Measurements from ENCODE around the gene COX7A2. TPM values are rescaled to one million over a fixed set of nuclear protein-coding genes. Genes with fewer than 3 reads are reported as not detected.

Gene COX7A2
- total RNA-seq, 1 donor from 2014 or later = 245 TPM

GRCh38 chr6:75222261-75222660 is 21.3 kb downstream of the COX7A2 start:
- DNase-seq (ENCODE audit: extremely low read depth, low read depth, low spot score) = no peak

- DNase-seq (ENCODE audit: extremely low read depth, low read depth, low spot score) = no peak
These were observed 22.5 kb downstream of the COX7A2 start for GRCh38 chr6:75221116-75221515.

- DNase-seq (ENCODE audit: extremely low read depth, low read depth, low spot score) = no peak
These were observed 23.2 kb downstream of the COX7A2 start for GRCh38 chr6:75220357-75220756.

DNA sequence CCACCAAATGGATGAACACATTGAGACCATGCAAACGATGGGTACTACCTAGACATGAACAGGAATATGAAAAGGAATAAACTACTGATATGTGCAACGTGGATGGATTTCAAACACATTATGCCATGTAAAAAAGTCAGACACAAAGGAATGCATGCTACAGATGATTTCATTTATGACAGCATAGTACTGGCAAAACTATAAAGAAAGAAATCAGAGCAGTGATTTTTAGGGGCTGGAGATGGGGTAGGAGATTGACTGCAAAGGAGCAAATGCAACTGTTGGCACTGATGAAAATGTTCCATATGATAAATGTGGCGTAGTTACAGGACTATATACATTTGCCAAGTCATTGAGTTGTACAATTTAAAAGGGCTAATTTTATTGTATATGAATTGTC is 24.3 kb downstream of the COX7A2 start:
- DNase-seq (ENCODE audit: extremely low read depth, low read depth, low spot score) = no peak

- no peak for DNase-seq (ENCODE audit: extremely low read depth, low read depth, low spot score)
These were observed 26.4 kb downstream of the COX7A2 start for GRCh38 chr6:75217193-75217592.

DNA sequence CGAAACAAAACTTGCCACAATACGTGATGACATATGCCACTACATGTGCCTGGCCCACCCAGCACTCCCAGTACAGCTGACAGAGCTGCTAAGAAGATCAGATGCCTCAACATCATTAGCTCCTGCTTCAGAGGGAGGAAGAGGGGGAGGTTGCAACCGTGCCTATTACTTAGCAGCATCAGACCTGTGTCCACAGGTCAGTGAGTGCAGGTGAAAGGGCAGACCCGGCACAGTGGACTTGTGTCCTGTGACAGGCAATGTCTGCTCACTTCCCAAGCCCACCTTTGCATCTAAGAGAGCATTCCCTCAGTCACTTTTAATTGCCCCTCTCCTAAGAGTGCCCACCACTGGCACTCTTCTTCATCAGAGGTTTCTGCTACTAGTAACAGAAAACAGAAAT is 28.3 kb downstream of the COX7A2 start:
- no peak for DNase-seq (ENCODE audit: extremely low read depth, low read depth, low spot score)

DNA sequence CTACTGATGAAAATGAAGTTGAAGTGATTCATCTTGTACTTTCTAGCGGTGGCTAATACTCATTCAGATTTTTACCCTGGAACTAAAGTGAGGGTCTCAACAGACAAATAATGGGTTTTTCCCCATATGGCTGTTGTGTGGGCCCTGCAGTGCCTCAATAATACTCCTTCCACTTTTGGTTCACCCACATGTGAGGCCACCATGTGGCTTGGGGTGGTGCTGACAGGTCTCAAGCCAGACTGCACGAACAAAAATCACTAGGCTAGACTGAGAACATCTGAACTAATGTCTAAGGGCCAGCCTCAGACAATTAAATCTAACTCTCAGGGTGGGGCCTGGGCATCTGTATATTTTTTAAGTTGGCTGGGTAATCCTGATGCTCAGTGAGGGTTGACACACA is 29.9 kb downstream of the COX7A2 start:
- DNase-seq (ENCODE audit: extremely low read depth, low read depth, low spot score) = no peak

DNA sequence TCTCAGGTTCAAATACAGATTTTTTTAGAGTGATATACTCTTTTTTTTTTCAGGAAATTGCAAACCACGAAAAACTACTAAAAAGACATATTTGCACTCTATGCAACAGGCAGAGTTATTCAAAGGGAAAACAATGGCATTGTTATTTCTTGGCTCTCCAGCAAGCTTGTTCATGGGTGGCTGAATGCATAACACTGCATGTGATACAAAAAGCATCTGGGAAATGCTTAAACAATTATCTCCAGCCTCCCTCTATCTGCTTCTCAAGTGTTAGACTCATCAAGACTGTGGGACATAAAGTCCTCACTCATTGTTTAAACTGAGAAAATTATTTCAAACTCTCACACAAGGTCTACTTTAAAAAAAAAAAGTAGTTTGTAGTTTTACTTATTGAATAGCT is 30.5 kb downstream of the COX7A2 start:
- no peak for DNase-seq (ENCODE audit: extremely low read depth, low read depth, low spot score)

DNA sequence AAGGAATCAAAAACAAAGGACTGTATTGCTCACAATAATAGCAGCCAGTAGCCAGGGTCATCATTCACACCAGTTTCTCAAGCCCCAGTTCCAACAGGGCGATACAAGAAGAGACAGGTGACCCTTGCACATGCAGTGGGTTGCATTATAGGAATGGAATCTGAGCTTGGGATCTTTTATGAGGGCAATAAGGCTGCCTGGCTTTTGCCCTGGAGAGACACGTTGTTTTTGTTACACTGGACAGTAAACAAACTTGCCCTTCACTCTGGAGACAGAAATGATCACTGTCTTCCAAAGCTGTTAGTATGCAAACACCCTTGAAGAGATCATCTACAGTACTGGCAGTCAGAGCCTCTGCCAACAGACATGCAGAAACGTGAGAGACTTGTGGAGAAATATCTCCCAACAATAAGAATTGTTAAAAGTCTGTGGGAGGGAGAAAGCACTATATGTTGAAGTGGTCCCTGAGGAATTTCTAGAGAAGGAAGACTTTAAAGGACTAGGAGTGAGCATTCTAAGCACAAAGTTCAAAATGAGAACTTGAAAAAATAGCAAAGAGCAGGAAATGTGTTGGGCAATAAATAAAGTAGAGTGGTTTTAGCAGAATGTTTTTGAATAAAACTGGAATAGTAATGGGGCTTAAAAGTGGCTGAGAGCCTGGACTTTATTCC is 31.5 kb downstream of the COX7A2 start:
- no peak for DNase-seq (ENCODE audit: extremely low read depth, low read depth, low spot score)

- DNase-seq (ENCODE audit: extremely low read depth, low read depth, low spot score) = no peak
These were observed 32.5 kb downstream of the COX7A2 start for GRCh38 chr6:75210885-75211739.

DNA sequence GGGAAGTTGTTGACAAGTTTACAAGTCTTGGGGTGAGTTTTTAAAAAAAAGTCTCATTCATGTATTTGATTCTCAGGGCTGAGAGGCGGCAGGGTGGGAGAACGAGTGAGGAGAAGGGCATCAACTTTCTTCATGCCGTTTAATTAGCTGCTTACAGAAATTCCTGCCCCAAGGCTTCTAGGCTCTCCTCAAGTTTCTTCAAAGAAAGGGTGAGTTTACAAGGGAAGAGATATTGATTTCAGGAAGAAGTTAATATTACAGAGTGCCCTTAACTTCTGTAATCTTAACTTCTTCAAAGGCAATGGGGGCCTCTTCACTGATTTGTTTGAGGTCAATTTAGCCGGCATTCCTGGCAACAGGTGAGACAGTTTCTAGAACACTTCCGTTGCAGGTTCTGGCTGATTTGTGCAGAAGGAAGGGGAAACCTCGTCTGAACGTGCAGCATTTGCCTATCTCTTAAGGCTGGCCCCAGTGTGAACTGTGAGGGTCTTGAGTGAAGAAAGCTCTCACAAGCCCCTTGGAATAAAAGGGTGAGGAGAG is 34.3 kb downstream of the COX7A2 start:
- DNase-seq (ENCODE audit: extremely low read depth, low read depth, low spot score) = no peak

DNA sequence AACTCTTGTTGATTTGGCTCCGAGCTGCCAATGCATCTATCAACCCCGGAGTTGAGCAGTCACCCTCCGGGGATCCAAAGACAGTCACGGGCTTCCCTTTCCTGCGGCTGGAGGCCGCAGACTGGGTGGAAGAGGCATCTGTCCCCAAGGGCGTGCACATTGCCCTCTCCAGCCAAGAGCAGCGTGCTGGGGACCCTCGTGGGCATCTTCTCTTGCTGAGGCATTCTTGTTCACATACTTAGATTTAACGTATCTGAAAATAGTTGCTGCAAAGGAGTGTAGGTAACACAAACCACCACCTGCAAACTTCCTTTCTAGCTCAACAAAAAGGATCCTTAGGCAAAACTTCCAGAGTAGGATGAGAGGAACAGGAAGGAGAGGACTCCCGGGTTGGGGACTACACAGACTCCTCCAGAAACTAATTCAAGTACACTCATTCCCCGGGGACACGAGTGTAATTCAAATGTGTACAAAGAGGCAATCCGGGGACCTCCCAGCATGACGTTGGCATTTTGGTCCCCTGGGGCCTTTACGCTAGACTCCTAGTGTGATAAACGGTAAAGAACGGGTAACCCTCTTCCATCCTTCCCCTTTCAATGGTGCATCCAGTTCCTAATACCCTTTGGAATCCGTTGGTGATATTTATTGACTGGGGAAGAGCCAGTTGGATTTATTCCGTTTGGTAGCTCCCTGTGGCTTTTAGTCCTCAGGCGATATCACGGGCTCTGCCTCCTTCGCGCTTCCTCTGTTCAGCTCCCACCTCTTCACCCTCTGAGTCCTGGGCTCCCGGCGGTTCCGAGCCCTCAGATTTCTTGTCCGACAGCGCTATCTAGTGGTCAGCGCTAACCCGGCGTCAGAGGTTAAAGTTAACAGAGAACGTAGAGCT is 35.1 kb downstream of the COX7A2 start:
- no peak for DNase-seq (ENCODE audit: extremely low read depth, low read depth, low spot score)

DNA sequence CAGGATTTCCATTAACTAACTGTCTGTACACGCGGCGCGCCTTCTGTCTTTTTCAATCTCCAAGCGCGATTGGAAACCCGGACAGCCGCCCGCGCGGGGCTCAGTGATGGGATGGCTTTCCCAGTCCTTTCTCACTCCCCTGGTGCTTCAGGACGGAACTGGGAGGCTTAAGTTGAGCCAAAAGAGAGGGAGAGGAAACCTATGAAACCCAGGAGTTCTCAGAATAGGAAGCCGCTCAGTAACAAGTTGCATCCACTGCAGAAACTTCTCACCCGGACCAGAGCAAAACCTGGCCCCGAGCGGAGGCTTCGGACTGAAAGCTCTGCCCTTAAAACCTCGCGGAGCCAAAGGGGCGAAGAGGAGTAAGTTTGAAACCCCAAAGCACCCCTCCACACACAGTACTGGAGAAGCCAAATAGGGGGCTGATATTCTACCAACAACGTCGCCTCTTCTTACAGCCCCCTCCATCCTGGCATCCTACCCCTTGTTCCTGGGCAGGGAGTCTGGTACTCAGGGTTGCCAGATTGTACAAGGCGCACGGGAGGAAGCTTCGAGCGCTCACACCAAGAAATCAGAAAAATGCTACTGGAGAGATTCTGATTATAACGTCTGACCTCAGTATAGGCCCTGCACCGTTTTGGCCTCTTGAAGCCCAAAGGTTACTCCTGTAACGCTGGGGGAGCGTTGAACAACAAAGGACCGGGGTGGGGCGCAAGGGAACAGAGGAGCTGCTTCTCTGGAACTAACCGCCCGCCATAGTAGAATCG is 36.8 kb downstream of the COX7A2 start:
- no peak for DNase-seq (ENCODE audit: extremely low read depth, low read depth, low spot score)

GRCh38 chr6:75205776-75206575 is 37.6 kb downstream of the COX7A2 start, which contains the start of gene COL12A1:
Gene COL12A1 (minus strand): TSS chr6:75206053. CDS start chr6:75202792, 3,261 bp downstream.
- no peak for DNase-seq (ENCODE audit: extremely low read depth, low read depth, low spot score)

- no peak for DNase-seq (ENCODE audit: extremely low read depth, low read depth, low spot score)
These were observed 38.4 kb downstream of the COX7A2 start for GRCh38 chr6:75204959-75205775.

DNA sequence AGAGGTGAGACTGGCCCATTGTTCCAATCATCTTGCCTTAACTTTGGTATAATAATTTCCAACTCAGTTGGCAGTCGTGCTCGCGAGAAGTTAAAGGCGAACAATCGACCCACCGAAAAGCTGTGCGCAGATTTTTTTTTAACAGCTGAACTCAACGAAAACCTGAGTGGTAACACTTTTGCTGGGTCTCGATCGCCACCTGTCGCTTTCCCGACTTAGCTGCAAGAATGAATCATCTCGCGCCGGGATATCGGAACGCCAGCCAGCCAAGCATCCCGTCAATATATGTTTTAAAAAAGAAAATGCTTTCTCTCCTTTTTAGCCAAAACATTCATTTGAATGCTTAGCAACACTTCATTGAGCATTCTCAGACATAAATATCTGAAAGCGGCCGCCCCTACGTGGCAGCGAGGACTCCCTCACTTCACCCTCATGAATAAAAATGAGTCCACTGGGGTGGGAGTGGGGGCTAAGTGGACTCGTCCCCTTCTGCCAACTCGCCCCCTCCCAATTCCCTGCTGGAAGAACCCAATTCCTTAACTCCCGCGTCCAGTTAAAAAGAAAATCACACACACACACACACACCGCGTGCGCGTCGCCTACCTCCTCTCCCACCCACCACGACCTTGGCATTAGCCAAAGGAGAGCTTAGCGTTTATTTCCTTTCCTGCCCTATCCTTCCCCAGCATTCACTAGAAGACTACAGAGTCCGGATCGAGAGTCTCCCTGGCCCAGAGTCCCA is 39.2 kb downstream of the COX7A2 start:
- DNase-seq (ENCODE audit: extremely low read depth, low read depth, low spot score) = peak; percentile 68

GRCh38 chr6:75203721-75204120 is 39.9 kb downstream of the COX7A2 start:
- no peak for DNase-seq (ENCODE audit: extremely low read depth, low read depth, low spot score)

DNA sequence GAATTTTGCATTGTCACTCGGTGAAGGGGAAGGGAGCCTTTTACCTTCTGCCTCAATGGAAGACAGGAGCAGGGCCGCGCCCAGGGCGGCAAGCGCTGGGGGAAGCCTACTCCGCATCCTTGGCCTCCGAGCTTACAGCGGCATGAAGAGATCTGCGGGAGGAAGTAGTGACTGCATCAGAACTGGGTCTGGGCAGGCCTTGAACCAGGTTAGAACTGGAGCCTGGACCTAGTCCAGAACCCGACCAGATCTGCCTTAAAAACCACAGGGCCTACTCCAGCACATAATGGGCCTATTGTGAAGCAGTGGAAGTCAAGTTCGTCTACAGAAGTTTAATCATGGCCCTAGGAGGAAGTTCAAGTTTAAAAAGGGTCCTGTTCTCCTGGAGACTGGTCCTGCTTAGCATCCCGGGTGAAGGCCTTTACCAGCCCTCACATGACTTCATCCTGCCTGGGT is 40.9 kb downstream of the COX7A2 start:
- DNase-seq (ENCODE audit: extremely low read depth, low read depth, low spot score) = no peak
